ENCODE results near the gene NUDC.
"Not testable (repeated sequence)": the region's sequence is repeated elsewhere in the genome, so short reads cannot be mapped to it uniquely, and the experiment has no call there.

NUDC gene

DNA sequence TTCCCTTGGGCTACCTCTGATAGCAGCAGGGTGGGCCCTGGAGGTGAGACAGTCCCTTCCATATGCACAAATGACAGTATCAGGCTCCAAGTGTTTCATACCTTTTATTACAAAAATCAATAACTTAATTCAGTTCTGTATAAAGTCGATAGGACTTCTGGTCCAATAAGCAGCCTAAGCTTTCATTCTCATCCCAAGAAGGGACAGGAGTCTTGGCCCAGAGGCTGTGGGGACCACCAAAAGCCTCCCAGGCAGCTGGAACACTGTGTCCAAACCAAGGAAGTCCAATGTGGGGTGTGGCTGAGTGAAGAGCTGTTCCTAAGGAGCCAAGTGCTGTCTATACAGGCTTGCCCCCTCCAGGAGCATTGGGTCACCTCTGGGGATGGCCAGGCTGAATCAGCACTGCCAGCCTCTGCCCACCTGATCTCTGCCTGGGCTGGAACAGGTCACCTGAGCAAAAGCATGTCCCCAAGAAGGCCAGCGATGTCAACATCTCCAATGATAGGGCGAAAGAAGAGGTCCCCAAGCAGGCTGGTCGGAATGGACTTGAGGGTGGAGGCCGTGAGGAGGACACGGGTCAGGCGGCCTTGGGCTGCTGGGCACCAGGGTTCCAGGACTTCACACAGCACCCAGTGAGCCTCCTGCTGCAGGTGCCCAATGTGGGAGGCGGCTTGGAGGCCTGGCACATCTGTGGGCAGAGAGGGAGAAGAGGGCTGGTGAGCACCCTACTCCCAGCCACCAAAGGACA, 10.0 kb upstream of the NUDC start:
- DNase-seq (ENCODE audit: low read depth in 2 of 2) = no peak

GRCh38 chr1:26912147-26912490, 9.4 kb upstream of the NUDC start:
- DNase-seq (ENCODE audit: low read depth in 2 of 2) = no peak

DNA sequence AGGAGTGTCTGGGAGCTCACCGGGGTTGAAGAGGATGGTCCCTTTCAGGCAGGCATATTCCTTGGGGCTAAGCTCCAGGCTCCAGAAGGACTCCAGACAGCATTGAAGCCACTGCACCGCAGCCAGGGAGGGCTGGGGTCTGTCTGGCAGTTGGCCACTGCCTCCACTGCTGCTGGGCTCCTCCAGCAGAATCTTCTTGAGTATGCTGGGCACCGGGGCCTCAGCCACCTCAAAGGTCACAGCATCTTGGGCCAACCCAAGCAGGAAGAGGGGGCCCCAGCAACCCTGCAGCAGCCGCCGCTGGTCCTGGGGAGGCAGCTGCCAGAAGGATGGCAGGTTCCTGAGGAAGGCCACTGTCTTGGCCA, 8.2 kb upstream of the NUDC start:
- no peak for DNase-seq (ENCODE audit: low read depth in 2 of 2)

DNA sequence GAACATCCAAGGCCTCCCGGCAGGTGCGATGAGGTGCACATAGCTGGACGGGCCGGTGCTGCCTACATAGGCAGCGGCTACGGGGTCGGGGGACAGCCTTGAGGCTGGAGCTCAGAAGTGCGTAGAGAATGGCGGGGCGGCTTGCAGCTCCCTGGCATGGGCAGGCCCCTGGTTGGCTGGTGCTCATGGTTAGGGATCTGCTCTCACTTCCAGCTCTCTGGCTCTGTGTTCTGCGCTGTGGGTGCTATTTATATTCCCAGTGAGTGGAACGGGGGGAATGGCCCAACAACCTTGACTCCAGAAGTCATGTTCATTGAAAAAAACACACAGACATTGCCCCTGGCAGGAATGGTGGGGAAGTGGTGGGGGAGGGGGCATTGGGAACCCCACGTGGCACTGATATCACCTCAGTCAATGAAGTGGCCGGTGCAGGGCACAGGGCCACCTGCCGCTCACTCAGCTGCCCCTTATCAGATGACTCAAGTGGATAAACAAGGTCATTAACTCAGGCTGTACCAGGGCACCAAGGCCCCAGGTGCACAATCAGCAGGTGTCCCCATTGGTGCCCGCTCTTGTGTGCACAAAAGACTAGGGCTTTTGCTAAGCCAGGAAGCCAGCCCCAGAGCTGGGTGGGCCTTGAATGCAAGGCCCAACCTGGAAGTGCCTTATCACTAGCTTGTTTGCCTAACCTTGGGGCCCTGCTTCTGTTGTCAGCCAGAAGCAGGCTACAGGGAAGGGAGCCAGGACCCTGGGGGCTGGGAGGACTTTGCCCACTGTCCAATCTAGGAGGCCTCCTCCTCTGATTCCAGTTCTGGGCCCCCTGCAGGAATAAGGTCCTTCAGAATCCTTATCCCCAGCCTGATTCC, 7.6 kb upstream of the NUDC start, which contains the start of gene NR0B2:
NR0B2 (minus strand) TSS at position 222 of the 866 bp plus-strand sequence; CDS start at position 187, 35 bp downstream.
- no peak for DNase-seq (ENCODE audit: low read depth in 2 of 2)

- DNase-seq (ENCODE audit: low read depth in 2 of 2) = no peak
Measured at GRCh38 chr1:26915204-26915842, 6.2 kb upstream of the NUDC start.

DNA sequence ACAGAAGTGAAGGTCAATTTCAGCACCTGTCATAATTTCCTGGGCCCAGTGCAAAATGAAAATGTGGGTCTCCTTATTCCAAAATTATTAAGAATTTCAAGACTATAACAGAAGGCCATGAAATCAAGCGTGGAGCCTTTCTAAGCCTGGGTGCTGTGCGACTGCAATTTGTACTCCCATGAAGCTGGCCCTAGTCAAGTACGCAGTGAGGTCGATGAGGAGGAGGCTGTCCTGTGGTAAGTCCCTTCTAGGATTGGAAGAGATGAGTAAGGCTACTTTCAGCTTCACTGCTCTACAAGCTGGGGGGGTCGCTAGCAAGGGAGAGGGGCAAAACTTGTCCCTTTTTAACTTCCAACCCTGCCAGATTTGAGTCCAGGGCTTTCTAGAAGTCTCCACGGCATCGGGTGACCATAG, 410 bp upstream of the NUDC start:
- no peak for DNase-seq (ENCODE audit: low read depth in 2 of 2)

DNA sequence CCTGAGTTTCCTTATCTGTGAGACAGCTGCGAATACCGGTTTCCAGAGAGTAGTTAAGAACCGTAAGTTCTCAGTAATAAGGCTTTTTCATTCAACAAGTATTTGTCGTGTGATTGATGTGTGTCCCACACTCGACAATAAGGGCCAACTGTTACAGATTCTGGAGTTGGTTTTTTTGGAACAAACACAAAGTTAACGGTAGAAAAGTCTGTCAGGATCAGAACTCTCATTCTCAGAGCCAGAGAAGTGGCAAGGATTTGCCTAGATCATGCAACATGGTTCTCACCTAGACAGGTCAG, 837 bp downstream of the NUDC start:
- DNase-seq (ENCODE audit: low read depth in 2 of 2) = no peak

- no peak for DNase-seq (ENCODE audit: low read depth in 2 of 2)
Measured at GRCh38 chr1:26922901-26923300, 1.4 kb downstream of the NUDC start.

- no peak for DNase-seq (ENCODE audit: low read depth in 2 of 2)
Measured at GRCh38 chr1:26923711-26924110, 2.2 kb downstream of the NUDC start.

DNA sequence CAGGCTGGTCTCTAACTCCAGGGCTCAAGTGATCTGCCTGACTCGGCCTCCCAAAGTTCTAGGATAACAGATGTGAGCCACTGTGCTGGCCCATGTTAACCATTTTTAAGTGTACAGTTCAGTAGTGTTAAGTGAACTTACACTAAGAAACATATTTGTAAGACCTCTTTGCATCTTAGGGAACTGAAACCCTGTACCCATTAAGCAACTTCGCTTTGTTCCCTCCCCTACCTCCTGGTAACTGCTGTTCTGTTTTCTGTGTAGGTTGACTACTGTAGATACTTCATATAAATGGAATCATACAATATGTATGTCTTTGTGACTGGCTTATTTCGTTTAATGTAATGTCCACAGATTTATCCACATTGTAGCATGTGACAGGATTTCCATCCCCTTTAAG, 11.0 kb downstream of the NUDC start:
- no peak for DNase-seq (ENCODE audit: low read depth in 2 of 2)

GRCh38 chr1:26936823-26937222, 15.3 kb downstream of the NUDC start:
- DNase-seq (ENCODE audit: low read depth in 2 of 2) = no peak

- DNase-seq (ENCODE audit: low read depth in 2 of 2) = no peak
Measured at GRCh38 chr1:26938004-26938658, 16.6 kb downstream of the NUDC start.

DNA sequence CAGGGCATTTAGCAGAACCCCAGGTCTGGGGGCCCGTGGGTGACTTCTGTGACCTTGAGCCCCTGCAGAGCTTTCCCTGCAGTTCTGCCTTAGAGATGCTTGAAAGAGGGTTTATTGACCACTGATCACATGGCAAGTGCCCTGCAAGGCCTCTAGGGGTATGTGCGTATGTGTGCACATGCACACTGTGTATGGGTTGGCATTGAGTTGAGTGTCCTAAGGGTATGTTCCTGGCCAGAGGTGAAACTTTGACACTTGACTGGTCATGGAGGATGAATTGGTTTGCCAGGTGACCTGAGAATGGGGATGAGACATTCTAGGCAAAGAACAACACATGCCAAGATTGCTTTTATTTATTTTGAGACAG, 17.1 kb downstream of the NUDC start:
- DNase-seq (ENCODE audit: low read depth in 2 of 2) = no peak

GRCh38 chr1:26941311-26941710, 19.8 kb downstream of the NUDC start:
- no peak for DNase-seq (ENCODE audit: low read depth in 2 of 2)

DNA sequence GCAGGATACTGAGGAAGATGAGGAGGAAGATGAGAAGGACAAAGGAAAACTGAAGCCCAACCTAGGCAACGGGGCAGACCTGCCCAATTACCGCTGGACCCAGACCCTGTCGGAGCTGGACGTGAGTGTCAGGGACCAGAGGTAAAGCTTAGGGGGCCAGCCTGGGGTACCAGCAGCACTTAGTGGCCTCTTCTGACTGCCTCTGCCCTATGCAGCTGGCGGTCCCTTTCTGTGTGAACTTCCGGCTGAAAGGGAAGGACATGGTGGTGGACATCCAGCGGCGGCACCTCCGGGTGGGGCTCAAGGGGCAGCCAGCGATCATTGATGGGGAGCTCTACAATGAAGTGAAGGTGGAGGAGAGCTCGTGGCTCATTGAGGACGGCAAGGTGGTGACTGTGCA, 21.1 kb downstream of the NUDC start:
- DNase-seq (ENCODE audit: low read depth in 2 of 2) = no peak

DNA sequence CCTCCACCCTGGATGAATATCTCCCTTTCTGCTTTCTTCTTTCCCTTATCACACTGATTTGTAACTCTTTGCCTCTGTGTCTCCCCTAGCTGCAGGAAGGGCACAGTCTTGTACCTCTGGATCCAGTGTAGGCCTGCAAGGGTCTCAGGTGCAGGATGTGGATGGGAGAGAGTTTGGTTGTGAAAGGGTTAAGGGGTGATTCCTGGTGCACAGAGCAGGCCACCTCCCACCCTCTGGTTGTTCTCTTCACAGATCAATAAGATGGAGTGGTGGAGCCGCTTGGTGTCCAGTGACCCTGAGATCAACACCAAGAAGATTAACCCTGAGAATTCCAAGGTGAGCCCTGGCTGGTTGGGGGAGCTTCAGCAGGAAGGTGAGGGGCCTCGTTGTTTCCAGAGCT, 23.6 kb downstream of the NUDC start:
- DNase-seq (ENCODE audit: low read depth in 2 of 2) = no peak

- no peak for DNase-seq (ENCODE audit: low read depth in 2 of 2)
Measured at GRCh38 chr1:26945728-26946127, 24.2 kb downstream of the NUDC start.

- DNase-seq (ENCODE audit: low read depth in 2 of 2) = no peak
Measured at GRCh38 chr1:26946270-26946669, 24.7 kb downstream of the NUDC start.

- not testable (repeated sequence) for DNase-seq (ENCODE audit: low read depth in 2 of 2)
Measured at GRCh38 chr1:26948725-26949057, 27.1 kb downstream of the NUDC start.

DNA sequence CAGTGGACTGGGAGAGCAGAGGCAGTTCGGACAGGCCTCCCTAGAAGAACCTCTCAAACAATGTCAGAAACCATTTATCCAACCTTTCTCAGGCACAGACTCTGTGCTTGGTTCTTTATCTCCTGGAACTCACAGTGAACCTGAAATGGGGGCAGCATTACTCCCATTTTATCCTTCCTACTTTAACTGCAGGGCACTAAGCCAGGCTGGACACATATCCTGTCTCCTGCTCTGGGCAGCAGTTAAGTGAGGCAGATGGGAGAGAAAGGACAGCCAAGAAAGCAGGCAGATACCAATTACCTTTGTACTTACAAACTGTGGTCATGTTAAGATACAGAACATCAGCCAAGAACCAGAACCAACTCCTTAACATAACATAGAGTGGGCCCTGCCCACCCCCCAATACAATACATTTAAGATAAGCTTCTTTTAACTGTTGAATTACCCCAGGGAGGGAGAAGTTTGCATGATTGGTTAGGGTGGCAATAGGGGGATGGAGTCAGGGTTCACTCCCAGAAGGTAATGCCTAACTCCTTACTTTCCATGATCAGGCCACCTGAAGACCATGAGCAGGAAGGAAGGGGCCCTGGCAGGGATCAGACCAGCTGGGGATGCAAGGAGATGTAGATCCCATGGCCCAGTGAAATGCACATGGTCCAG, 27.9 kb downstream of the NUDC start:
- DNase-seq (ENCODE audit: low read depth in 2 of 2) = no peak

GRCh38 chr1:26949926-26950319, 28.4 kb downstream of the NUDC start:
- no peak for DNase-seq (ENCODE audit: low read depth in 2 of 2)

DNA sequence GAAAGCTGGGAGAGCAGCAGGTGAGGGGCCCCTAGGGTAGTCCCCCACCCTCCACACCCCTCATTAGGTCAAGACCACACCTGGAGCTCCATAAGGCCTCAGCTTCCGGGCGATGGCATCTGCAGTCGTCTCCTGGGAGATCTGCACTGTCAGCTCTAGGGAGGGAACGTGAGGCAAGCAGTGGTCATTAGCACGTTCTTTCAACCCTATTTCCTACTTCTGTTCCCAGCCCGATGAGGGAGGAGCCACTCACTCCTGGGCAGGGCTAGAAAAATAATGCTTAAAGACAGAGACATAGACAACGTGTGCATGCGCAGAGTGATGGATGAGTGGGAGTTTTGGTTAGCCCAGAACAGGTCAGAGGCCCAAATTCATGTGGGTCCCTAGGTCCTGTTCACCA, 29.1 kb downstream of the NUDC start:
- DNase-seq (ENCODE audit: low read depth in 2 of 2) = no peak

Data from stimulated activated CD4-positive, alpha-beta T cell treated with anti-CD3 and anti-CD28 coated beads, Interleukin-1b, Interleukin-23, amount 100 ng/mL, for 1 hour (primary cell).